ENCODE measurements around the gene THSD4. TPM values are rescaled to one million over a fixed set of nuclear protein-coding genes. Genes with fewer than 3 reads are reported as not detected.

THSD4 gene
- total RNA-seq, 2 experiments from 2014 or later: not detected

- H3K27ac Mint-ChIP-seq: no peak overlapping the region
- H3K4me3 Mint-ChIP-seq: no peak overlapping the region
- peaks cover 6% of the 10 kb centered on the region for H3K4me1 Mint-ChIP-seq (ENCODE audit: low read depth)
- no peak for DNase-seq
- ATAC-seq: no peak
- ChIA-PET CTCF (no interaction called here), POLR2A (no interaction called here)
- H3K9me3 Mint-ChIP-seq: no peaks in the 10 kb centered on the region
- TF ChIP-seq, protein P1, sequence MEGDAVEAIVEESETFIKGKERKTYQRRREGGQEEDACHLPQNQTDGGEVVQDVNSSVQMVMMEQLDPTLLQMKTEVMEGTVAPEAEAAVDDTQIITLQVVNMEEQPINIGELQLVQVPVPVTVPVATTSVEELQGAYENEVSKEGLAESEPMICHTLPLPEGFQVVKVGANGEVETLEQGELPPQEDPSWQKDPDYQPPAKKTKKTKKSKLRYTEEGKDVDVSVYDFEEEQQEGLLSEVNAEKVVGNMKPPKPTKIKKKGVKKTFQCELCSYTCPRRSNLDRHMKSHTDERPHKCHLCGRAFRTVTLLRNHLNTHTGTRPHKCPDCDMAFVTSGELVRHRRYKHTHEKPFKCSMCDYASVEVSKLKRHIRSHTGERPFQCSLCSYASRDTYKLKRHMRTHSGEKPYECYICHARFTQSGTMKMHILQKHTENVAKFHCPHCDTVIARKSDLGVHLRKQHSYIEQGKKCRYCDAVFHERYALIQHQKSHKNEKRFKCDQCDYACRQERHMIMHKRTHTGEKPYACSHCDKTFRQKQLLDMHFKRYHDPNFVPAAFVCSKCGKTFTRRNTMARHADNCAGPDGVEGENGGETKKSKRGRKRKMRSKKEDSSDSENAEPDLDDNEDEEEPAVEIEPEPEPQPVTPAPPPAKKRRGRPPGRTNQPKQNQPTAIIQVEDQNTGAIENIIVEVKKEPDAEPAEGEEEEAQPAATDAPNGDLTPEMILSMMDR (IDR thresholded peaks at IDR 0.05): no peak
- peaks cover 3% of the 10 kb centered on the region for H3K27me3 Mint-ChIP-seq
- H3K36me3 Mint-ChIP-seq (ENCODE audit: low read depth): no peaks in the 10 kb centered on the region
- intact Hi-C loops (cut with micrococcal nuclease): no loop called here
These were observed 242.1 kb downstream of the THSD4 start for GRCh38 chr15:71357321-71357732.

- TF ChIP-seq, protein P1 (IDR thresholded peaks at IDR 0.05): no peak
- H3K27me3 Mint-ChIP-seq: peaks cover 3% of the 10 kb centered on the region
- ChIA-PET CTCF (no interaction called here), POLR2A (no interaction called here)
- no peak overlapping the region for H3K27ac Mint-ChIP-seq
- ATAC-seq (no peak), DNase-seq (no peak)
- no peaks in the 10 kb centered on the region for H3K9me3 Mint-ChIP-seq
- no peaks in the 10 kb centered on the region for H3K36me3 Mint-ChIP-seq (ENCODE audit: low read depth)
- H3K4me1 Mint-ChIP-seq (ENCODE audit: low read depth): peaks cover 1% of the 10 kb centered on the region
- intact Hi-C loops (cut with micrococcal nuclease): no loop called here
- no peak overlapping the region for H3K4me3 Mint-ChIP-seq
These were observed 242.7 kb downstream of the THSD4 start for GRCh38 chr15:71357967-71358366.

GRCh38 chr15:71359246-71359645 lies 244.0 kb downstream of the THSD4 start:
- H3K4me3 Mint-ChIP-seq: no peak overlapping the region
- no peaks in the 10 kb centered on the region for H3K36me3 Mint-ChIP-seq (ENCODE audit: low read depth)
- H3K27me3 Mint-ChIP-seq: peaks cover 3% of the 10 kb centered on the region
- intact Hi-C loops (cut with micrococcal nuclease): no loop called here
- H3K4me1 Mint-ChIP-seq (ENCODE audit: low read depth): no peaks in the 10 kb centered on the region
- no peaks in the 10 kb centered on the region for H3K9me3 Mint-ChIP-seq
- ATAC-seq (no peak), DNase-seq (no peak)
- no peak overlapping the region for H3K27ac Mint-ChIP-seq
- ChIA-PET CTCF (no interaction called here), POLR2A (no interaction called here)
- TF ChIP-seq, protein P1 (IDR thresholded peaks at IDR 0.05): no peak

GRCh38 chr15:71362556-71362955 lies 247.3 kb downstream of the THSD4 start:
- no peaks in the 10 kb centered on the region for H3K27me3 Mint-ChIP-seq
- H3K4me1 Mint-ChIP-seq (ENCODE audit: low read depth): no peaks in the 10 kb centered on the region
- TF ChIP-seq, protein P1 (IDR thresholded peaks at IDR 0.05): no peak
- H3K27ac Mint-ChIP-seq: no peak overlapping the region
- CTCF ChIA-PET: interaction anchor here (1.0 kb wide), 1 partner anchor 24 kb away, joined by 3 read pairs; no protein-coding TSS in a partner anchor
- intact Hi-C loops (cut with micrococcal nuclease): no loop called here
- ATAC-seq (no peak), DNase-seq (no peak)
- H3K4me3 Mint-ChIP-seq: no peak overlapping the region
- POLR2A ChIA-PET: interaction anchor here (0.9 kb wide), 1 partner anchor 10 kb away, joined by 3 read pairs; no protein-coding TSS in a partner anchor
- H3K36me3 Mint-ChIP-seq (ENCODE audit: low read depth): no peaks in the 10 kb centered on the region
- no peaks in the 10 kb centered on the region for H3K9me3 Mint-ChIP-seq

- CTCF ChIA-PET: interaction anchor here (1.0 kb wide), 1 partner anchor 23 kb away, joined by 3 read pairs; no protein-coding TSS in a partner anchor
- DNase-seq (no peak), ATAC-seq (no peak)
- POLR2A ChIA-PET: interaction anchor here (0.9 kb wide), 1 partner anchor 9 kb away, joined by 3 read pairs; no protein-coding TSS in a partner anchor
- TF ChIP-seq, protein P1 (IDR thresholded peaks at IDR 0.05): no peak
- Mint-ChIP-seq H3K4me3 (no peak overlapping the region), H3K27ac (no peak overlapping the region), H3K27me3 (no peaks in the 10 kb centered on the region), H3K4me1 (ENCODE audit: low read depth) (no peaks in the 10 kb centered on the region), H3K9me3 (no peaks in the 10 kb centered on the region), H3K36me3 (ENCODE audit: low read depth) (no peaks in the 10 kb centered on the region)
- intact Hi-C loops (cut with micrococcal nuclease): no loop called here
These were observed 248.0 kb downstream of the THSD4 start for GRCh38 chr15:71362987-71363968.

Measured in activated CD8-positive, alpha-beta T cell treated with anti-CD3 and anti-CD28 coated beads for 36 hours (primary cell).